22Rv1 (cell line): ENCODE measurements around the gene GAPVD1.

ENCODE experiments used
- CTCF ChIP-seq: fragments of 450-650 bp; IDR thresholded peaks from 2 replicates; pipeline ENCODE4 v1.5.1; 2017; ENCODE audit warnings: mild to moderate bottlenecking
- ZFX ChIP-seq: fragments of 450-650 bp; IDR thresholded peaks from 2 replicates; pipeline ENCODE4 v1.6.1; 2017; ENCODE audit warnings: antibody characterized with exemption, borderline replicate concordance

GRCh38 chr9:125280945-125281344 lies 19.3 kb downstream of the GAPVD1 start:
- TF ChIP-seq ZFX (no peak), CTCF (no peak)
